GM23338 (cell line): ENCODE data around the gene GRIK2. TPM values are rescaled to one million over a fixed set of nuclear protein-coding genes. Genes with fewer than 3 reads are reported as not detected.

ENCODE experiments used
- ATAC-seq: fragments of 200-7000 bp; cut with Tn5 transposase; 3 replicates; pipeline ENCODE4 v1.9.1; 2020
- DNase-seq: peaks from one replicate; pipeline ENCODE4 v3.0.0-alpha.2; 2015; ENCODE audit warnings: low spot score
- H2AFZ ChIP-seq: fragments of 200-600 bp; sonication (generic); 2 replicates; pipeline ENCODE4 v1.8.0; 2016; ENCODE audit warnings: antibody characterized with exemption, mild to moderate bottlenecking, moderate library complexity
- H3F3A ChIP-seq: fragments of 200-600 bp; sonication (generic); replicated peaks from 2 replicates; pipeline ENCODE4 v1.8.0; 2017; ENCODE audit warnings: antibody characterized with exemption, mixed run types, low read depth
- H3K27ac ChIP-seq: fragments of 200-600 bp; sonication (generic); 2 replicates; pipeline ENCODE4 v1.6.1; 2016; ENCODE audit warnings: low read depth
- H3K27me3 ChIP-seq: fragments of 200-600 bp; sonication (generic); 2 replicates; pipeline ENCODE4 v1.8.0; 2016; ENCODE audit warnings: mild to moderate bottlenecking, mixed run types, moderate library complexity; ENCODE audit not compliant: insufficient read depth
- H3K36me3 ChIP-seq: fragments of 200-600 bp; sonication (generic); 2 replicates; pipeline ENCODE4 v1.8.0; 2016; ENCODE audit warnings: mild to moderate bottlenecking; ENCODE audit not compliant: insufficient read depth
- H3K4me1 ChIP-seq: fragments of 200-600 bp; sonication (generic); 2 replicates; pipeline ENCODE4 v1.8.0; 2016; ENCODE audit warnings: mild to moderate bottlenecking, moderate library complexity; ENCODE audit not compliant: insufficient read depth
- H3K4me2 ChIP-seq: fragments of 200-600 bp; sonication (generic); 2 replicates; pipeline ENCODE4 v1.7.1; 2017; ENCODE audit warnings: mixed run types
- H3K4me3 ChIP-seq: fragments of 200-600 bp; sonication (generic); 2 replicates; pipeline ENCODE4 v1.6.1; 2016; ENCODE audit warnings: mixed run types
- H3K79me2 ChIP-seq: fragments of 200-600 bp; sonication (generic); replicated peaks from 2 replicates; pipeline ENCODE4 v1.8.0; 2017; ENCODE audit warnings: mild to moderate bottlenecking; ENCODE audit not compliant: insufficient read depth
- H3K9me2 ChIP-seq: fragments of 200-600 bp; sonication (generic); 2 replicates; pipeline ENCODE4 v1.8.0; 2017; ENCODE audit not compliant: insufficient read depth
- H4K20me1 ChIP-seq: fragments of 200-600 bp; sonication (generic); replicated peaks from 2 replicates; pipeline ENCODE4 v1.8.0; 2017; ENCODE audit warnings: mild to moderate bottlenecking; ENCODE audit not compliant: insufficient read depth
- H3K27ac Mint-ChIP-seq: 2 replicates; pipeline ENCODE4 v1.8.0; 2020; ENCODE audit warnings: inconsistent platforms, mild to moderate bottlenecking, moderate library complexity, mixed read lengths
- H3K27me3 Mint-ChIP-seq: 3 replicates; pipeline ENCODE4 v1.8.0; 2022; ENCODE audit warnings: low read depth, mild to moderate bottlenecking, moderate library complexity, mixed read lengths, inconsistent platforms; ENCODE audit not compliant: insufficient read depth, poor library complexity
- H3K36me3 Mint-ChIP-seq: 3 replicates; pipeline ENCODE4 v1.8.0; 2021; ENCODE audit warnings: low read depth, mild to moderate bottlenecking, inconsistent platforms, moderate library complexity, mixed read lengths
- H3K4me1 Mint-ChIP-seq: 3 replicates; pipeline ENCODE4 v1.8.0; 2020; ENCODE audit warnings: mild to moderate bottlenecking, inconsistent platforms, mixed read lengths
- H3K4me3 Mint-ChIP-seq: 3 replicates; pipeline ENCODE4 v1.8.0; 2021; ENCODE audit warnings: moderate library complexity, mild to moderate bottlenecking, inconsistent platforms, mixed read lengths
- H3K9me3 Mint-ChIP-seq: 3 replicates; pipeline ENCODE4 v1.8.0; 2020; ENCODE audit warnings: moderate library complexity, mild to moderate bottlenecking, inconsistent platforms, mixed read lengths
- EZH2 ChIP-seq: fragments of 200-600 bp; sonication (generic); IDR thresholded peaks from one replicate; pipeline ENCODE4 v1.8.0; 2017; ENCODE audit warnings: antibody characterized with exemption, mild to moderate bottlenecking, low read depth; ENCODE audit not compliant: unreplicated experiment
- EZH2phosphoT487 ChIP-seq: fragments of 200-600 bp; sonication (generic); IDR thresholded peaks from one replicate; pipeline ENCODE4 v1.8.1; 2018; ENCODE audit warnings: antibody characterized with exemption; ENCODE audit not compliant: unreplicated experiment
- JUNB ChIP-seq: IDR thresholded peaks from one replicate; pipeline ENCODE4 v1.6.1; 2016; ENCODE audit warnings: antibody characterized with exemption; ENCODE audit not compliant: unreplicated experiment
- POLR2AphosphoS5 ChIP-seq: IDR thresholded peaks from 2 replicates; pipeline ENCODE4 v1.6.1; 2016; ENCODE audit warnings: antibody characterized with exemption, low read depth
- STAT1 ChIP-seq: IDR thresholded peaks from one replicate; pipeline ENCODE4 v1.6.1; 2016; ENCODE audit warnings: antibody characterized with exemption; ENCODE audit not compliant: unreplicated experiment
- ZNF331 ChIP-seq: fragments of 250-450 bp; sonication (Bioruptor Pico); IDR thresholded peaks from 2 replicates; pipeline ENCODE4 v1.5.0; 2020; ENCODE audit warnings: low read depth, mild to moderate bottlenecking, moderate library complexity
- polyA plus RNA-seq: library from polyadenylated mRNA; unstranded; fragments of >200 nt; fragmentation: Nextera tagmentation; extraction: Ambion mirVana; gene quantifications from 2 replicates; pipeline ENCODE4 v1.2.1, GENCODE V29; 2016
- total RNA-seq: library from RNA; depleted of rRNA; stranded (reverse); fragments of >200 nt; shearing (Covaris generic); gene quantifications from 2 replicates; pipeline ENCODE4 v1.2.3, GENCODE V29; 2014
- TF ChIP-seq, protein P1 (sequence below): IDR thresholded peaks from one replicate; pipeline ENCODE4 v1.6.1; 2018; ENCODE audit warnings: antibody characterized with exemption; ENCODE audit not compliant: unreplicated experiment
- TF ChIP-seq, protein P2 (sequence below), 2 experiments: fragments of 200-600 bp in 1 of 2; sonication (generic) in 1 of 2; conservative IDR thresholded peaks; 2 replicates each; pipeline versions ENCODE4 v1.5.1 to v1.6.1; 2016 to 2017; ENCODE audit warnings: antibody characterized with exemption in 2 of 2, low read depth in 2 of 2, mild to moderate bottlenecking in 2 of 2, moderate library complexity in 1 of 2
- TF ChIP-seq, protein P3 (sequence below): fragments of 250-450 bp; sonication (Bioruptor Pico); IDR thresholded peaks from 2 replicates; pipeline ENCODE4 v1.5.0; 2020; ENCODE audit warnings: mild to moderate bottlenecking, moderate library complexity

Gene GRIK2
- total and polyA plus RNA-seq, 2 experiments from 2014 or later: 0.73 to 3.0 TPM

DNA sequence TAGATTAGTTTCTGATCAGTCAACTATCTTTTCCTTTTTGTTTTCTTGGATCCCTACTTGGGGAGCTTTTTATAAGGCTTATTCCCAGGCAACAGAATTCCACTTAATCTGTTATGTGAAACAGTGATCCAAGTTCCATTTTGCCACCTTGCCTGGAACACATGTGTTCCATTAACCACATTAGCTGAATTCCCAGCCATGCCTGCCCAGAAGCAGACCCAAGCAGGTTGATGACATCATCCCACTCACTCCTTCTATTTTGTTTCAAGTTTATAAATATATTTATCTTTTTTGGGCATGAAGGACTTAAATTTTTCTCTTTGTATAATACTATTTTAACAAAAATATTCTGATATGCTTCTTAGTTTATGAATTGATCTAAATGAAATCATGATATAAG, 587.4 kb downstream of the GRIK2 start (continued):
- TF ChIP-seq STAT1 (no peak), JUNB (no peak), POLR2AphosphoS5 (no peak), EZH2phosphoT487 (no peak), EZH2 (no peak), ZNF331 (CRISPR knock-in tag) (no peak)
- TF ChIP-seq, protein P1, sequence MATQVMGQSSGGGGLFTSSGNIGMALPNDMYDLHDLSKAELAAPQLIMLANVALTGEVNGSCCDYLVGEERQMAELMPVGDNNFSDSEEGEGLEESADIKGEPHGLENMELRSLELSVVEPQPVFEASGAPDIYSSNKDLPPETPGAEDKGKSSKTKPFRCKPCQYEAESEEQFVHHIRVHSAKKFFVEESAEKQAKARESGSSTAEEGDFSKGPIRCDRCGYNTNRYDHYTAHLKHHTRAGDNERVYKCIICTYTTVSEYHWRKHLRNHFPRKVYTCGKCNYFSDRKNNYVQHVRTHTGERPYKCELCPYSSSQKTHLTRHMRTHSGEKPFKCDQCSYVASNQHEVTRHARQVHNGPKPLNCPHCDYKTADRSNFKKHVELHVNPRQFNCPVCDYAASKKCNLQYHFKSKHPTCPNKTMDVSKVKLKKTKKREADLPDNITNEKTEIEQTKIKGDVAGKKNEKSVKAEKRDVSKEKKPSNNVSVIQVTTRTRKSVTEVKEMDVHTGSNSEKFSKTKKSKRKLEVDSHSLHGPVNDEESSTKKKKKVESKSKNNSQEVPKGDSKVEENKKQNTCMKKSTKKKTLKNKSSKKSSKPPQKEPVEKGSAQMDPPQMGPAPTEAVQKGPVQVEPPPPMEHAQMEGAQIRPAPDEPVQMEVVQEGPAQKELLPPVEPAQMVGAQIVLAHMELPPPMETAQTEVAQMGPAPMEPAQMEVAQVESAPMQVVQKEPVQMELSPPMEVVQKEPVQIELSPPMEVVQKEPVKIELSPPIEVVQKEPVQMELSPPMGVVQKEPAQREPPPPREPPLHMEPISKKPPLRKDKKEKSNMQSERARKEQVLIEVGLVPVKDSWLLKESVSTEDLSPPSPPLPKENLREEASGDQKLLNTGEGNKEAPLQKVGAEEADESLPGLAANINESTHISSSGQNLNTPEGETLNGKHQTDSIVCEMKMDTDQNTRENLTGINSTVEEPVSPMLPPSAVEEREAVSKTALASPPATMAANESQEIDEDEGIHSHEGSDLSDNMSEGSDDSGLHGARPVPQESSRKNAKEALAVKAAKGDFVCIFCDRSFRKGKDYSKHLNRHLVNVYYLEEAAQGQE: no peak
- TF ChIP-seq, protein P2, sequence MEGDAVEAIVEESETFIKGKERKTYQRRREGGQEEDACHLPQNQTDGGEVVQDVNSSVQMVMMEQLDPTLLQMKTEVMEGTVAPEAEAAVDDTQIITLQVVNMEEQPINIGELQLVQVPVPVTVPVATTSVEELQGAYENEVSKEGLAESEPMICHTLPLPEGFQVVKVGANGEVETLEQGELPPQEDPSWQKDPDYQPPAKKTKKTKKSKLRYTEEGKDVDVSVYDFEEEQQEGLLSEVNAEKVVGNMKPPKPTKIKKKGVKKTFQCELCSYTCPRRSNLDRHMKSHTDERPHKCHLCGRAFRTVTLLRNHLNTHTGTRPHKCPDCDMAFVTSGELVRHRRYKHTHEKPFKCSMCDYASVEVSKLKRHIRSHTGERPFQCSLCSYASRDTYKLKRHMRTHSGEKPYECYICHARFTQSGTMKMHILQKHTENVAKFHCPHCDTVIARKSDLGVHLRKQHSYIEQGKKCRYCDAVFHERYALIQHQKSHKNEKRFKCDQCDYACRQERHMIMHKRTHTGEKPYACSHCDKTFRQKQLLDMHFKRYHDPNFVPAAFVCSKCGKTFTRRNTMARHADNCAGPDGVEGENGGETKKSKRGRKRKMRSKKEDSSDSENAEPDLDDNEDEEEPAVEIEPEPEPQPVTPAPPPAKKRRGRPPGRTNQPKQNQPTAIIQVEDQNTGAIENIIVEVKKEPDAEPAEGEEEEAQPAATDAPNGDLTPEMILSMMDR (conservative IDR thresholded peaks at IDR 0.05; ENCODE audit: low read depth in 2 of 2): no peak

DNA sequence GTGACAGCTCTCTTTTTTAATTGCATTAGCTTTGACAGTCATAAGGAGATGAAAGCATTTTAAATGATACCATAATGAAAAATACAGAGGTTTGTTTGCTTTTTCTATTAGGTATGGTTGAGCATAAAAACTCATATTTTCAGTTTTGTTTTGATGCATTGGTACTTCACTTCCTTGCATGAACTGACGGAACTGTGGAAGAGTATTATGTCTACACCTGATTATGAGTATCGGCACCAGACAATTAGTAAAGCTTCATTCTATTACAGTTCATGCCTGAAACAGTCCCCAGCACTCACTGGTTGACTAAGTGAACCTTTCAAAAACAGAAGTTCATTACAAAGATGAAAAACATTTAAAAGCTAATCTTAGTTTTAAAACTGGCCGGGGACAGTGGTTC, 593.0 kb downstream of the GRIK2 start:
- no peaks in the 10 kb centered on the region for H3K36me3 Mint-ChIP-seq
- no peak overlapping the region for H2AFZ ChIP-seq
- DNase-seq: no peak
- TF ChIP-seq, protein P3, sequence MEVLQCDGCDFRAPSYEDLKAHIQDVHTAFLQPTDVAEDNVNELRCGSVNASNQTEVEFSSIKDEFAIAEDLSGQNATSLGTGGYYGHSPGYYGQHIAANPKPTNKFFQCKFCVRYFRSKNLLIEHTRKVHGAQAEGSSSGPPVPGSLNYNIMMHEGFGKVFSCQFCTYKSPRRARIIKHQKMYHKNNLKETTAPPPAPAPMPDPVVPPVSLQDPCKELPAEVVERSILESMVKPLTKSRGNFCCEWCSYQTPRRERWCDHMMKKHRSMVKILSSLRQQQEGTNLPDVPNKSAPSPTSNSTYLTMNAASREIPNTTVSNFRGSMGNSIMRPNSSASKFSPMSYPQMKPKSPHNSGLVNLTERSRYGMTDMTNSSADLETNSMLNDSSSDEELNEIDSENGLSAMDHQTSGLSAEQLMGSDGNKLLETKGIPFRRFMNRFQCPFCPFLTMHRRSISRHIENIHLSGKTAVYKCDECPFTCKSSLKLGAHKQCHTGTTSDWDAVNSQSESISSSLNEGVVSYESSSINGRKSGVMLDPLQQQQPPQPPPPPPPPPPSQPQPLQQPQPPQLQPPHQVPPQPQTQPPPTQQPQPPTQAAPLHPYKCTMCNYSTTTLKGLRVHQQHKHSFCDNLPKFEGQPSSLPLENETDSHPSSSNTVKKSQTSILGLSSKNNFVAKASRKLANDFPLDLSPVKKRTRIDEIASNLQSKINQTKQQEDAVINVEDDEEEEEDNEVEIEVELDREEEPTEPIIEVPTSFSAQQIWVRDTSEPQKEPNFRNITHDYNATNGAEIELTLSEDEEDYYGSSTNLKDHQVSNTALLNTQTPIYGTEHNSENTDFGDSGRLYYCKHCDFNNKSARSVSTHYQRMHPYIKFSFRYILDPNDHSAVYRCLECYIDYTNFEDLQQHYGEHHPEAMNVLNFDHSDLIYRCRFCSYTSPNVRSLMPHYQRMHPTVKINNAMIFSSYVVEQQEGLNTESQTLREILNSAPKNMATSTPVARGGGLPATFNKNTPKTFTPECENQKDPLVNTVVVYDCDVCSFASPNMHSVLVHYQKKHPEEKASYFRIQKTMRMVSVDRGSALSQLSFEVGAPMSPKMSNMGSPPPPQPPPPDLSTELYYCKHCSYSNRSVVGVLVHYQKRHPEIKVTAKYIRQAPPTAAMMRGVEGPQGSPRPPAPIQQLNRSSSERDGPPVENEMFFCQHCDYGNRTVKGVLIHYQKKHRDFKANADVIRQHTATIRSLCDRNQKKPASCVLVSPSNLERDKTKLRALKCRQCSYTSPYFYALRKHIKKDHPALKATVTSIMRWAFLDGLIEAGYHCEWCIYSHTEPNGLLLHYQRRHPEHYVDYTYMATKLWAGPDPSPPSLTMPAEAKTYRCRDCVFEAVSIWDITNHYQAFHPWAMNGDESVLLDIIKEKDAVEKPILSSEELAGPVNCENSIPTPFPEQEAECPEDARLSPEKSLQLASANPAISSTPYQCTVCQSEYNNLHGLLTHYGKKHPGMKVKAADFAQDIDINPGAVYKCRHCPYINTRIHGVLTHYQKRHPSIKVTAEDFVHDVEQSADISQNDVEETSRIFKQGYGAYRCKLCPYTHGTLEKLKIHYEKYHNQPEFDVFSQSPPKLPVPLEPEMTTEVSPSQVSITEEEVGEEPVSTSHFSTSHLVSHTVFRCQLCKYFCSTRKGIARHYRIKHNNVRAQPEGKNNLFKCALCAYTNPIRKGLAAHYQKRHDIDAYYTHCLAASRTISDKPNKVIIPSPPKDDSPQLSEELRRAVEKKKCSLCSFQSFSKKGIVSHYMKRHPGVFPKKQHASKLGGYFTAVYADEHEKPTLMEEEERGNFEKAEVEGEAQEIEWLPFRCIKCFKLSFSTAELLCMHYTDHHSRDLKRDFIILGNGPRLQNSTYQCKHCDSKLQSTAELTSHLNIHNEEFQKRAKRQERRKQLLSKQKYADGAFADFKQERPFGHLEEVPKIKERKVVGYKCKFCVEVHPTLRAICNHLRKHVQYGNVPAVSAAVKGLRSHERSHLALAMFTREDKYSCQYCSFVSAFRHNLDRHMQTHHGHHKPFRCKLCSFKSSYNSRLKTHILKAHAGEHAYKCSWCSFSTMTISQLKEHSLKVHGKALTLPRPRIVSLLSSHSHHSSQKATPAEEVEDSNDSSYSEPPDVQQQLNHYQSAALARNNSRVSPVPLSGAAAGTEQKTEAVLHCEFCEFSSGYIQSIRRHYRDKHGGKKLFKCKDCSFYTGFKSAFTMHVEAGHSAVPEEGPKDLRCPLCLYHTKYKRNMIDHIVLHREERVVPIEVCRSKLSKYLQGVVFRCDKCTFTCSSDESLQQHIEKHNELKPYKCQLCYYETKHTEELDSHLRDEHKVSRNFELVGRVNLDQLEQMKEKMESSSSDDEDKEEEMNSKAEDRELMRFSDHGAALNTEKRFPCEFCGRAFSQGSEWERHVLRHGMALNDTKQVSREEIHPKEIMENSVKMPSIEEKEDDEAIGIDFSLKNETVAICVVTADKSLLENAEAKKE (CRISPR knock-in tag): no peak
- TF ChIP-seq POLR2AphosphoS5 (no peak), JUNB (no peak)
- TF ChIP-seq, protein P1: no peak

More for the DNA sequence above, 593.0 kb downstream of the GRIK2 start:
- H3K36me3 ChIP-seq: no peaks in the 10 kb centered on the region
- H3K27me3 Mint-ChIP-seq: no peaks in the 10 kb centered on the region
- H3K4me1 Mint-ChIP-seq: no peaks in the 10 kb centered on the region
- no peaks in the 10 kb centered on the region for H3K9me3 Mint-ChIP-seq
- no peak overlapping the region for H3K4me3 ChIP-seq
- no peak overlapping the region for H3K4me2 ChIP-seq
- no peaks in the 10 kb centered on the region for H3K4me1 ChIP-seq
- no peak overlapping the region for H3K4me3 Mint-ChIP-seq
- H3K9me2 ChIP-seq: no peaks in the 10 kb centered on the region
- H3K27ac ChIP-seq: no peak overlapping the region
- no peaks in the 10 kb centered on the region for H3K27me3 ChIP-seq
- ATAC-seq: no peak
- H3F3A ChIP-seq: no peaks in the 10 kb centered on the region
- H3K27ac Mint-ChIP-seq: no peak overlapping the region
- no peaks in the 10 kb centered on the region for H4K20me1 ChIP-seq
- H3K79me2 ChIP-seq: no peaks in the 10 kb centered on the region
